Stimulated activated CD4-positive, alpha-beta T cell treated with anti-CD3 and anti-CD28 coated beads, Interleukin-12 subunit alpha, Interleukin-12 subunit beta, amount 100 ng/mL, for 48 hours (primary cell): ENCODE results near the gene NECTIN1.
A peak's percentile ranks its signal among the peaks of the same experiment; 100 is the strongest.

Experiments used
- DNase-seq, 3 donors: peaks; one replicate each; pipeline ENCODE4 v3.0.0-alpha.2; 2020; ENCODE audit warnings: low read depth in 2 of 3, low spot score in 1 of 3

Gene NECTIN1

DNA sequence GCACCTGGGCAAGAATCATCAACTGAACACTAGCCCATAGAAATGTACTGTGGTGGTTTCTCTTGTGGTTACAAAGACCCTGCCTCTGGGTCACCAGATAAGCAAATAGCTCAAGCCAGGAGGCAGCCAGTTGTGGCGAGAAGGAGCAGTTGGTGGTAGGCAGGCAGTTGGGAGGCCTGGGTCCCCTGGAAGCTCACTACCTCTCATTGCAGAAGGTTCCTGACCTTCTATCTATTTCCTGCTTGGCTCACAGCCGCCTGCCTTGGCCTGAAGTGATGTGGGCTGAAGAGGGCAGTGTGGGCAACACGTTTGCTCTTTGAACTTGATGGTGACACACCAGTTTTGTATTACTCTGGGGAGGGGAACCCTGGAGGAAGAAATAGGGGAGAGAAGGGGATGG lies 34.7 kb downstream of the NECTIN1 start:
- no peak for DNase-seq

DNA sequence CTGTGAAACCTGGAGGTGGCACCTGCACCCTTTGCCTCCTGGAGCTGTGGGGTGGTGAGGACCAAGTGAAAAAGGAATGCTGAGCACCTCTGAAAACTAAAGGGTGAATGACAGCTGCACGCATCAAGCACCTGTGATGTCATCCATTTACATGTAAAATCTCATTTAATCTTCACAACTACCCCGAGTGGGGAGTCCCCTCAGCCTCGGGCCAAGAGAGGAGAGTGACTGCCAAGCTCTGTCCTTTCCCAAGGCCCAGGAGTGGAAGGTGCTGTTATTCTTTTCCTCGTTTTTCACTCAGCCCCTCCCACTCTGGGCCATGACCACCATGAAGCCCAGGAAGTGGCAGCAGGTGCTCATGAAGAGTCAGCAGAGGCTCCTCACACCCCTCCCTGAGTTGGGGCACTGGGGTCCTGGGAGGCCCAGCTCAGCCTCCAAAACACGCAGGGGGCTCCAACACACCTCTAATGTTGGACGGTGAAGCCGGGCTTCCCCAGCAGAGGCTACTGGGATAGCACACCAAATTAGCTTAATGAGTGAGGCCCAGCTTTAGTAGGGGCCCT lies 35.7 kb downstream of the NECTIN1 start:
- DNase-seq, result no peak

DNA sequence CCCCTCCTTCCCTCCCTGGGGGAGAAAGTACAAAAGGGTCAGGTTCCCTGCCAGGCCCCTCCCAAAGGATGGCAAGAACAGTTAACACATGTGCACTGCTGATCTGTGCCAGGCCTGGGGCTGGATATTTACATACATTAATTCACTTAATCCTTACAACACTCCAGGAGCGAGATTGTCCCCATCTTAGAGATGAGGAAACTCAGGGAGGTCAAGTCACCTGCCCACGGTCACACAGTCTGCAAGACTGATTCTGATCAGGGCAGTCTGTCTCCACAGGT lies 36.5 kb downstream of the NECTIN1 start:
- no peak for DNase-seq

DNA sequence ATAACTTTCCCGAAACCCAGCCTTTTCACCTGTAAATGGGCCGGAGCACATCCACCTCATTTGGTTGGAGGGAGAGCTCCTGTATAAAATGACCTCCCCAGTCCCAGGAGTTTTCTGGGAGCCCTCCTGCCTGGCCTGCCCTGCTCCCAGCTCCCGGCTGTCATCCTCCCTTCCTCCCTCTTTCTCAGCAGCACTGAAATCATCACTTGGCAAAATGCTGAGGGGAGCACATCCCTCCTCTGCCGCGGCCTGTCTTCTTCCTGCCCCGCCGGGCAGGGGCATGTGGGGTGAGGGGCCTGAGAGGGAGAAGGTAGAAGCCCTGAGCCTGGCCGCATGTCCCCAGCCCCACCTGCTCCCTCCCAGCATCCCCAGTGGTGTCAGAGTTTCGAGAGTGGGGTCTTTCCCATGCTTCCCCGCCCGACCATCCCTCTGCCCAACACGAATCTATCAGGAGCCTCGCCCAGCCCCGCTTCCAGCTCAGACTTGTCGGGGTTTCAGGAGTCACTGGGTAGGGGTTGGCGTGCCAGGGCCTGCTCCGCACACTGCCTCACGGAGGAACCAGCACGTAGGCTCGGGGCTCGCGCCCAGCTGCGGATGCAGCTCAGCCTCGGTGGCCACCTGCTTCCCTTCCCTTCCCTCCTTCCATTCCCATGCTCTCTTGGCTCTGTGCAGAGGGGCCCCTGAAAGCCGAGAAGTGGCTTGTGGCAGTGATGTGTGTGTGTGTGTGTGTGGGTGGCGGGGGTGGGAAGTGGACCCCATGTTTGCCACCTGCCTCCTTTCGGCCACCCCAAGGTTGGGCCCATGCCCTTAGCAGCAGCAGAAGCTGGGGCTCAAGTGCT lies 37.1 kb downstream of the NECTIN1 start:
- DNase-seq, result no peak

DNA sequence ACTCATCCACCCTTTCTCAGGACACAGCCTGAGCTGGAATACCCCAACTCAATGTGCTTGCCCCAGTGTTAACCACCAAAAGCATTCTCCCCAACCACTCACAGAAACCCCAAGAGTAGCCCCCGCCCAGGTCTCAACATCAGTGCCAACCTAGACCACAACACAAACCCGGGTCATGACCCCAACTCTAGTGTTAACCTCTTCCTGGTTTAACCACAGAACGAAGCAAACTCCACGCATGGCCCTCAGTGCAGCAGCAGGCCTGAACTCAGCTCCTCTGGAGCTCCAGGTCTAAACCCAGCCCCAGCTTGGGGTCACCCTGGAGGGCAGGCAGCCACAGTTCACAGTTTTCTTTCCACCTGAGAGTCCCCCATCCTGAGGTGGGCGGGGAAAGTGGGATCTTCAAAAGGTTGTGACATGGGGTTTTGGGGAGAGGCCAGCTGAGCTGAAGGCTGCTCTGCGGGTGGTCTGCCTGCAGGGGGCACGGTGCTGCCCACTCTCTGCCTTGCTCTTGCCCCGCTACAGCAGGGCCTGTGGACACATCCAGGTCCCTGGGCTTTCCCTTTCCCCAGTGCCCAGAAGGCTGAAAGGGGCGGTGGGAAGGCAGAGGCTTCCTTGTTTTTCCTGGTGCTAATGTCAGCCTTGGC lies 37.9 kb downstream of the NECTIN1 start:
- DNase-seq, result no peak

DNA sequence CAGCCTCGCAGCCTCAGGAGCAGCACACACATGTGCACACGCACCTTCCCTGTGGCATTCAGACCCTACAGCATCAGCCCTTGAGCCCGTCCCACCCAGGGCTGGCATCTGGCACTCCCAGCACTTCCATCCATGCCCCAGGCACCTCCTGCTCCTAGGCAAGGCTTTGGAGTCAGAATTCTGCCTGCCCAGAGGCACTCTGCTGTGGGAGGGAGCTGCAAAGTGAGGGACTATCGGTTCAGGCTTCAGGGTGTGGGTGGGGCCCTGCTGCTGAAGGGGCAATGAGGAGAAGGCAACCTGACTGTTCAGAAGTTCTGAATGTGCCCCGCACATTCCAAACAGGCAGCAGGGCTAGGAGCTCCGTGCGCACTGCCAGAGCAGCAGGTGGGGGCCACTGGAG lies 39.7 kb downstream of the NECTIN1 start:
- DNase-seq, result no peak

DNA sequence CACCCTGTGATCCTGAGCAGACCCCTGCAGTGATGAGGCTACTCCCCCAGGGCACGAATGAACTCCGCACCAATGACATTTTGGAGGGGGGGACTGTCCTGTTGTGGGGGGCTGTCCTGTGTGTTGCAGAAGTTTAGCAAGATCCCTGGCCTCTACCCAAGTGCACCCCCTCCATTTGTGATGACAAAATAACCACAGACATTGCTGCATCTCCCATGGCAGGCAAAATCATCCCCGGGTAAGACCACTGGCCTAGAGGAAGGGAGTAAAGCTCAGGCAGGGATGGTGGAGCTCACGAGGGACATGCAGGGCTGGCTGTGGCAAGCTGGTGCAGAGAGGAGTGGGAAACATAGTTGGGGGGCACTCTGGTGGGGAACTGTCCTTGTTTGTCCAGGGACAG lies 40.6 kb downstream of the NECTIN1 start:
- no peak for DNase-seq

DNA sequence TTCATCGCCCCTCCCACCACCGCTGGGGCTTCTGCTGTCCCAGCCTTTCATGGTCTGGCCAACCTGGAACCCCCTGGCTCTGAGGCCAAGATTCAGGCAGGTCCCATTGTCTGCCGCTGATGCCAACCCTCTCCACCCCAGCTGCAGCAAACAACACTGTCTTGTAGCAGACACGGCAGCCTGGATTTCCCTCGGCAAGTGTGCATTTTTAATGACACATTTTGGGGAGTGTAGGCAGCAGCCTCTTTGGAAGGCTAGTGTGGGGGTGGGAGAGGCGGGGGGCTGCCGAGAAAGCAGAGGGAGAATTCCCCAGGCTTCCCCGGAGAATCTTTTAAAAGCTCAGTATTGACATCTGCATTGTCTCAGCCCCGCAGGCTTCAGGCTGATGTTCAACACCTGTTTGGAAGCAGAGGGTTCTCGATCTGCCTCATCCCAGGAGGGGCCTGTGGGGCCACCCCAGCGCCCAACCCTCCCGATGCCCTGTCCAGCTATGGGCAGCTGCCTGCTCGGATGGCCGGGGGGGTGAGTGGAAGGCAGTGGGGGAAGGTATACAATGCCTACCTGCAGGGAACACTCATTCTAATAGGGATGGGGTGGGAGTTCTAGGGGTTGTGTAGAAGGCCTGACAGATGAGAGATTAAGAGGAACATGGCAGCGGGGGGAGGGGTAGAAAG lies 41.5 kb downstream of the NECTIN1 start:
- no peak for DNase-seq

DNA sequence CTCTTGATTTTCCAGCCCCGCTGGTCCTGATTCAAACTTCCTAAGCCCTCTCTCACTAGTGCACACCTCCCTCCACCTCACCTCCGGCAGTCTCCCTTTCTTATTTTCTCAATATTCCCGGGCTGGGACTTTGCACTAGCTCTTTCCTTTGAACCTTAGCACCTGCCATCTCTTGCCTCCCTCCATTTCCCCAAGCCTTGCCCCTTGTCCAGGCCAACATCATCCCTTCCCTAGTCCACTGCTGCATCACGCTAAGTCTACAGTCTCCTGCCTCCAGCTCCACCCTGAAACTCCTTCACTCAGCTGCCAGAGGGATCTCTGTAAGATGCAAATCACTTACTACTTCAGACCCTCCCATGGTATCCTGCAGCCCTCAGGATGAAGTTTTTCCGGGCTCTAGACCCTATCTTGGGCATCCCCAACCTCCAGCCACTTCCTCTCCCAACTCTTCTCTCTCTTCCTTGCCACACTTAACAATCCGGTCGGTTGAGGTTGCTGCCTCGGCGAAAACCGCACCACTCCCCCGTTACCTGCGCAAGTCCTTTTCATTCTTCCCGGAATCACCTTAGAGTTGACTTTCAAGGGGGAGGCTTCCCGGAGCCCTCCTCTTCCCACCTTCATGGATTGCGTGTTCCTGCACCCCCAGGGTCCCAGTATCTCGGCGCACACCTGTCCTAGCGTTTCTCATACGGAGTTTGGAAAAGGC lies 42.7 kb downstream of the NECTIN1 start:
- DNase-seq, result no peak

DNA sequence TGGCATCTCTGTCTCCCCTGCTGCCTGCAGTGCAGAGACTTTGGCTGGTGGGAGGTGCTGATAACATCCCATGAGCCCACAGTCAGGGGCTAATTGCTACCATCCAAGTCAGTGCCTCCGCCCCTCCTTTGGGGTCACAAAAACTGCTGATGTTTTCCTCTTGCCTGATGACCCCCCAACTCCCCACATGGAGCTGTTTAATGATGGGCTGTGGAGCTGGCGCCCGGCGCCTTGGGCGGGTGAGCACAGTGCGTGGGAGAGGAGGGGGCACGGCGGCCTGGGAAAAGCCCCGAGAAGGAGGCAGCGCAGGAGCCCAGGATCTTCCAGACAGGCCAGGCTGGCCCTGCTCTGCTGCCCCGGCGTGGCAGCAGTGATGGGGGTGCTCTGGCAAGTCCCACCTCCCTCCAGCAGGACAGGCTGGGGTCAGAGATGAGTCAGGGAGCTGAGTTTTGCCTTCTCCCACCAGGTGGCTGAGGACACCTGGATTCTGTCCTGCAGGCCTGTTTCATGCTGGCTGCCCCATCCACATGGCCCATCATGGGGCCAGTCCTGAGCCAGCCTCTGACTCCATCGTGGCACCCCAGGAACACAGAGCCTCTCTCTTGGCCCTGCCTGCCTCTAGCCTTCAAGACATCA lies 43.8 kb downstream of the NECTIN1 start:
- DNase-seq, result no peak

DNA sequence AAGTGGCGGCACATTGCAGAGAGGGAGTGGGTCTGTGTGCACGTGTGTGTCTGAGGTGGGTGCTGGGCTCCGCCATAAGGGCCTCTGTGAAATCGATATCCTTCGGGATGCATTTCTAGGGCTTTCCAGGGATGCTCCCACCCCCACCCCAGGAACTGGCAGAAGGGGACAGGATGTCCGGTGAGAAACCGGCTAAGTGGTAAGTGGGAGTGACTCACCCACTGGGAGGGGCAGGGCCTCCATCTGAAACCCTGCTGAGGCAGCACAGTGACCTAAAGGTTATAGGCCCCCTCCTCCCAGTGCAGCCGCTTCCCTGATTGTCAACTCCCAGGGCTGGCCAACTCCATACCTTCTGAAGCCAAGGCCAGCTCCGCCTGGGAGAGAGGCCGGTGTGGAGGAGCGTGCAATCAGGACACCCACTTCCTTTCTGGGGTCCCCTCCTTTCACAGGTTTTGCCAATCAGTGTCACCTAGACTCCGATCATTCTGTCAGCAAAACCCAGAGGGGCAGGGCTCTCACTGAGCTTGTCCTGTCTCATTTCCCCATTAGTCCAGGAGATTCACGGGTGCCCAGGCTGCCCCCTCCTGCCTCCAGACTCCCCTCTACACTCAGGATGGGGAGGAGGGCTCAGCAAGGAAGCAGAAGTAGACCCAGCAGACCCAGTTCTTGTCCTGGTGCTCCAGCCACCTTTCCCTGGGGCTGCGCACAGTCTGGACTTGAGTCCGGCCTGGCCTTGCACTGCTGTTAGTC lies 44.5 kb downstream of the NECTIN1 start:
- DNase-seq, result no peak

DNA sequence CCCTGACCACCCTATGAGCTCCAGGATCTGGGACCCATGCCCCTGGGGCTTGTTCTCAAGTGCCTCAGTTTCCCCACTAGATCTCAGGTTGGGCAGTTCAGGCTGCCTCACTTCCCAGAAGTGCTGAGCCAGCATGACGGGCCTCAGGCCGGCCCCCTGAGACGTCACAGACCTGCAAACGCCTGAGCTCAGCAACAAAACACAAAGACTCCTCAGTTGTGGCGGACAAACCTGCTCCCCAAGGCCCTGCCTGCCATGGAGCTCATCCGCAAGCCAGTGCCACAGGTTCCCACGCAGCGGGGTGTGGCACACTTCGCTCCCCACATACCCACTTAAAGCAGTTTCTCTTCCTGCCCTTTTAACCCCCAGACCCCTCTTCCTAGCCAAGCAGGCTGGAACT lies 45.2 kb downstream of the NECTIN1 start:
- no peak for DNase-seq

DNA sequence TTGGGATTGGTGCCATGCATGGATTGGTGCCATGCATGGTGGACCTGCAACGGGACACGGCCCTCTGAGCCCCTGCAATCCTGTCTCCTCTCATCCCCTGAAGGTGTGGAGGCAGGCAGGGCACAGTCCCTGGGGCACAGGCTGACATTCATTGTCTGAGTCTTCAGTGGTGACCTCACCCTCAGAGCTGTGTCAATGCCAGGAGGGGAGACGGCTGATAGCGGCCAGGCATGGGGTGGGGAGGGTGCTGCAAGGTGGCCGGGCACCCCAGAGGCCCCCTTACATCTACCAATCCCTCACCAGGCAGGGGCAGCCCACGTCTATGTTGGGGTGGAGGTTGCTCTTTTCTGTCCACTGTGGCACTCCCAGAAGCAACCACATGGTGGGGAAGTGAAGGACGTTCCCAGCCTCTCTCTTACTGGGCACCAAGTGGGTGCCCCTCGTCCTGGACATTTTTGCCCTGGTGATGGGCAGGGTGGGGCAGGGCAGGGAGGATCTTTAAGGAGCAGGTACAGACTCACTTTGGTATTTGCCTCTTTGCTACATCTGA lies 47.6 kb downstream of the NECTIN1 start:
- no peak for DNase-seq

DNA sequence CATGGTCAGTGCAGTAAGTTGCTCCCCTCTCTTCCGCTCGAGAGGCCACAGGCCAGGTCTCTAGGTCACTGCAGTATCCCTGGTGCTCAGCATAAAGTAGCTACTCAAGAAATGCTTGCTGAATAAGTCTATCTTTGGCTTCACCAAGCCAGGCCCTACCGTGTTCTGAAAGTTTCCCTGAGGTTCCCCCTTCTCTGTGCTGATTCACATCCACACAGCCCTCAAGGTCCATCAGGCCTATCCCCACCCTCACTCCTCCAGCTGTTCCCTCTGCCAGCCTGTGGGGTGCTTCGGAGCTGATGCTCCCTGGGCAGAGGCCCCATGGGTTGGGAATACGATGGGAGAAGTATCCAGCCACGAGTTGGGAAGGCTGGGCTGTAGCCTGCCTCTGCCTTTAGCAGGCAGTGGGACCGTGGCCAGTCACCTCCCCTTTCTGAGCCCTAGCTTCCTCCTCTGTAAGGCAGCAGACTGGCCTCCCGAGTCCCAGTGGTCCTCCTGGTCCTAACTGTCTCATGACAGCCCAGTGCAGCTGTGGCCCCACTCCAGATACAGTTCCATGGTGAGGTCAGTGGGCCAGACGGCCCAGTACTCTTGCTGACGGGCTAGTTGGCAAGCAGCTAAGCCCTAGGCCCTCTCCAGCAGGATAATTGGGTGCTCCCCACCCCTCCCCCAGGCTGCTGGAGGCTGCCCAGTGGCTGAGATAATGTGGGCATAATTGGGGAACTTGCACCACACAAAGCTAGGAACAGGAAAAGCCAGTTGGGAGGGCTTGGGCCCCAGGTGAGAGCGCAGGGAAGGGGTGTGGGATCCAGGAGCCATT lies 48.2 kb downstream of the NECTIN1 start:
- DNase-seq, result no peak

DNA sequence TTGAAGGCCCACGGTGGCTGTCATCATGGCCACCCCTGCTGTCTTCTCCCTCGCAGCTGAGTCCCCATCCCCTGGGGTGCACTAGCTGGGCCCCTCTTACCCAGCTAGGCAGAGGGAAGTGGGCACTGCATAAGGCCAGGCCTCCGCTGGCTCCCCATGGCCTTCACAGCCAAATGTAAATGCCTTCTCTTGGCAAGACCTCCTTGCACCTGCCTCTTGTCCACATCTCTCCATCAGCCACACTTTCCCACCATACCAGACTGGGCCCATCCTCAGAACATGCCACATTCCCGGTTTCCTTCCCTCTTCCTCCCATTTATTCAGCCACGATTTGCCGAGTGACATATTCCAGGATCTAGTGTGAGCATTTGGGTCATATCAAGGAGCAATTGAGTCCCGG lies 49.7 kb downstream of the NECTIN1 start:
- no peak for DNase-seq

DNA sequence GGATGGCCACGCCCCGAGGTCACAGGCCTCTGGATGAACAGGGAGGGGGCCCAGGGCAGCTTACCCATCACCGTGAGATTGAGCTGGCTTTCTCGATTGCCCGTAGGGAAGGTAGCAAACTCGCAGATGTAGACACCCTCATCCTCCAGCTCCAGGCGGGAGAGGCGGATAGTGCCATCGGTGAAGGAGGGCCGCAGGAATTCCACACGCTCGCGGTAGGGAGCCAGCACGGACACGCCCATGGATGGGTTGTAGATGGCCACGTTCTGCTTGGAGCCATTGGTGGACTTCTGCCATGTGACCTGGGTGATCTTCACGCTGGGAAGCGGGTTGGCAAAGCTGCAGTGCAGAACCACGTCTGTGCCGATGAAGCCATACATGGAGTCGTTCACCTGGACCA lies 50.6 kb downstream of the NECTIN1 start:
- no peak for DNase-seq

DNA sequence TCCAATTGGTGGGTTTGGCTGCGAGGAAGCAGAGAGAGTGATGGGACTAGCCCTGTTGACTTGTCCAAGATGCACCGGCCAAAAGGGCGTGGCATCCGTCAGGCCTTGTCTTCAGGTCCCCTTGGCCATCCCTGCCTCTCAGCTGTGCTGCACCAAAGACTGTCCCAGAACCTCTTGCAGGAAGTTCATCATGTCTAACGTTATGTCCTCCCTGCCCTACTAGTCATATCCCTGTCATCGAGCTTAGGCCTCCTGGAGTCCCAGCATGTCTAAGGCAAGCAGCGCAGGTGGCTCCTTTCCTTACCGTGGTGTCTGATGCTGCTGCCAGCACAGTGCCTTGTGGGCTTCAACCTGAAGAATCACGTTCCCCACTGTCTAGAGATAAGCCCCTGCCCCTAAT lies 51.2 kb downstream of the NECTIN1 start:
- DNase-seq, result no peak

DNA sequence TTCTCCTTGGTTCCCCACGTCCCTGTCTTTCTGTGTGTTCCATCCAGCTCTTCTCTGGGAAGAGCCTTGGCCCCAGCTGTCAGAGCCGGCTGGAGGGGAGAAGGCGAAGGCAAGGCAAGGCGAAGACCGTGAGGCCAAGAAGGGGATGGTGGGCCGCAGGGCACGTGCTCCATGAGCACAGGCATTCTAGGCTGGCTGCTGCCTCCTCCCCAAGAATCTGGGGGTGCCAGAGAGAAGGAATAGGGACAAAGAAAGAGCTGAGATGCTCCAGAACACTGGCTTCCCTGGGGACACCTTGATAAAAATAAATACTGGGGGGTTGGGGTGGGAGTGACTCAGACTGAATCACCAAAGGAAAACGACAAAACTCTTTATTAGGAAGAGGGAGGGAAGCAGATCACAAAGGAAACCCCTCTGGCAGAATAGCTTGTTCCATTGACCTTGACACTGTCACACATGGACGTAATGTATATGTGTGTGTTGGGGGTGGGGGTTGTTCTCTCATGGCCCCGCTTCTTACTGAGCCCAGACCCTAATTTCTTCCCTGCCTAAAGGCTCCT lies 52.5 kb downstream of the NECTIN1 start:
- no peak for DNase-seq

DNA sequence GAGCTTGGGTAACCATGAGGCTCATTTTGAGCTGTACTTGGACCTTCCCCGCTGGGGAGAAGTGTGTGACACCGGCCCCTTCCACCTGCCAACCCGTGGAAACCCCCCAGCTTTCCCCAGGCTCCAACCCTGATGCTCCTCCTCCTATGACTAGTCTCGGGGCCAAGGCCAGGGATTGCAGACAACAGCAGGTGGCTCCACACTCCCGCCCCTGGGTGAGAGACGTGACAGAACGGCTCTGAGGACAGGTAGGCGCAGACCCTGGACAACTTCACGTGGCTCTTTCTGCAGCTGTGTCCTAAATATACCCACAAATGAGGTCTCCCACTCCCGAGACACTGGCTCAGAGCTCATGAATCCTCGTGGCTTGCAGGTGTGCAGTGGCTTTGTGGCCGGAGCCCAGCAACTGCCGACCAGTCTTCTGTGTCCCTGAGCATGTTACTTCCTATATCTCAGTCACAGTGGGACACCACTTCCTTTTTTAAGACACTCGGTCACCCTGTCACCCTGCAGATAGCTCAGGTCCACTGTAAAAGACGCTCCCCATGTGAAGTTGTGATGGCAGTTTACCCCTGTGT lies 55.2 kb downstream of the NECTIN1 start:
- DNase-seq, result peak in 2 of 3 donors; percentile 9 to 20
